Stimulated activated CD8-positive, alpha-beta memory T cell treated with anti-CD3 and anti-CD28 coated beads, Interleukin-4, amount 100 ng/mL, for 24 hours (primary cell): ENCODE data around the gene PATJ.
"Not testable (repeated sequence)": the region's sequence is repeated elsewhere in the genome, so short reads cannot be mapped to it uniquely, and the experiment has no call there.

ENCODE experiments used
- DNase-seq: peaks from one replicate; pipeline ENCODE4 v3.0.0-alpha.2; 2020; ENCODE audit warnings: low read depth

The PATJ gene

GRCh38 chr1:62220456-62220855 is 478.2 kb downstream of the PATJ start:
- DNase-seq, result not testable (repeated sequence)

- DNase-seq, result no peak
Observed at GRCh38 chr1:62221171-62221570, 478.9 kb downstream of the PATJ start.

GRCh38 chr1:62222321-62222720 is 480.0 kb downstream of the PATJ start:
- no peak for DNase-seq

GRCh38 chr1:62224182-62224581 is 481.9 kb downstream of the PATJ start:
- no peak for DNase-seq

- DNase-seq, result no peak
Observed at GRCh38 chr1:62227496-62227895, 485.2 kb downstream of the PATJ start.
